ENCODE data around the gene KCNMA1.

The KCNMA1 gene

DNA sequence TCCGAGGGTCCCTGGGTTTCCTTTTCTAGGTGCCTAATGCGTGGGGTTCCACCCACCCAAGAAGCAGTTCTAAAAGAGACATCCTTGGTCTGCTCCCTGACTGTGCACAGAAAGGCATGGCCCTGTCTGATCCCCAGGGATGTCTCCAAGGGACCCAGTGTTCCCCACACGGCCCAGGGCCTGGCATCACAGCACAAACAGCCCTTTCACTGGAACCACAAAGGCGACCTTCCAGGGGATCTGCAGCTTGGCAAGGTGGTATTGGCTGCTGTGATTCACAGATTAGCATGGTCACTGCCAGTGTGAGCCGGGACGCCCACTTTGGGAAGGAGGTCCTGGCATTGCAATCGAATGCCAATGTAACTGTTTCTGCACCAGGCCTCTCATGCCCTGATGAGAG, 6.4 kb downstream of the KCNMA1 start:
- no peak for DNase-seq (ENCODE audit: low read depth)

GRCh38 chr10:77630507-77630848, 7.1 kb downstream of the KCNMA1 start:
- DNase-seq (ENCODE audit: low read depth): no peak

- DNase-seq (ENCODE audit: low read depth): no peak
These were observed 7.7 kb downstream of the KCNMA1 start for GRCh38 chr10:77629775-77630506.

- DNase-seq (ENCODE audit: low read depth): no peak
These were observed 8.5 kb downstream of the KCNMA1 start for GRCh38 chr10:77628906-77629730.

GRCh38 chr10:77626266-77626935, 11.2 kb downstream of the KCNMA1 start:
- no peak for DNase-seq (ENCODE audit: low read depth)

GRCh38 chr10:77625379-77625778, 12.2 kb downstream of the KCNMA1 start:
- DNase-seq (ENCODE audit: low read depth): no peak

DNA sequence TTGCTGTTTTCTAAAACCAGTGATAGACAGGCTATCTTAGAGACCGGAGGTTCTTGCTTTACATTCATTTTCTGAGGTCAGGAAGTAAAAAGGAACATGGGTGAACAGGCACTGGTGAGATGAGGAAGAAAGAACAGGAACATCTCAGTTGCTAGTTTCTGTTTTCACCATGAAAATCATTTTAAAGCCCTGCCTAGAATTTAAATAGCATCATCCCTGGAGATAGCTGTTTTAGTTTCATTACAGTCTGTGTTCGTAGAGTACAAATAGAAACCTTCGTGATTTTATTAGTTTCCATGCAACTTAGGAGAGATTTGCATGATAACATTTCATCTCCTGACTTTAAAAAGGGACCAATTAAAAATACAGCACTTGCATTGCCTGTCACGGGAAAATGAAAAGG, 14.7 kb downstream of the KCNMA1 start:
- DNase-seq (ENCODE audit: low read depth): no peak

DNA sequence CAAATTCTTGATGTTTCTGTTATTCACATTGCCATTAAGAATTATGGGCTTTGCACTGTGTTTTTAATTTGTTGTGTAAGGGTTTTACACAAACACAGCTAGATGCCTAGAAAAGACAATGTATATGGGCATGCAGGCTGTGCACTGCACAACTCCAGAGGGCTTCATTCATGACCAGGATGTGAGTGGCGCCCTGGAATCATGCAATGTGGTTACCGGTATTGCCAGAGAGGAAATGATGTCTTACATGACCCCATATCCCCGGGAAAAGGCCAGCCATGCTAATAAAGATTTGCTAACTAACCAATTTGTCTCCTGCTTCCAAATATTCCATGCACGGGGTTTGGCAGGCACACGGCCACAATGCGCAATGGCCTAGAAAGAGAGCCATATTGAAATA, 16.9 kb downstream of the KCNMA1 start:
- no peak for DNase-seq (ENCODE audit: low read depth)

- DNase-seq (ENCODE audit: low read depth): no peak
These were observed 17.5 kb downstream of the KCNMA1 start for GRCh38 chr10:77619964-77620703.

GRCh38 chr10:77618117-77618516, 19.5 kb downstream of the KCNMA1 start:
- DNase-seq (ENCODE audit: low read depth): no peak

GRCh38 chr10:77616766-77617165, 20.8 kb downstream of the KCNMA1 start:
- DNase-seq (ENCODE audit: low read depth): no peak

DNA sequence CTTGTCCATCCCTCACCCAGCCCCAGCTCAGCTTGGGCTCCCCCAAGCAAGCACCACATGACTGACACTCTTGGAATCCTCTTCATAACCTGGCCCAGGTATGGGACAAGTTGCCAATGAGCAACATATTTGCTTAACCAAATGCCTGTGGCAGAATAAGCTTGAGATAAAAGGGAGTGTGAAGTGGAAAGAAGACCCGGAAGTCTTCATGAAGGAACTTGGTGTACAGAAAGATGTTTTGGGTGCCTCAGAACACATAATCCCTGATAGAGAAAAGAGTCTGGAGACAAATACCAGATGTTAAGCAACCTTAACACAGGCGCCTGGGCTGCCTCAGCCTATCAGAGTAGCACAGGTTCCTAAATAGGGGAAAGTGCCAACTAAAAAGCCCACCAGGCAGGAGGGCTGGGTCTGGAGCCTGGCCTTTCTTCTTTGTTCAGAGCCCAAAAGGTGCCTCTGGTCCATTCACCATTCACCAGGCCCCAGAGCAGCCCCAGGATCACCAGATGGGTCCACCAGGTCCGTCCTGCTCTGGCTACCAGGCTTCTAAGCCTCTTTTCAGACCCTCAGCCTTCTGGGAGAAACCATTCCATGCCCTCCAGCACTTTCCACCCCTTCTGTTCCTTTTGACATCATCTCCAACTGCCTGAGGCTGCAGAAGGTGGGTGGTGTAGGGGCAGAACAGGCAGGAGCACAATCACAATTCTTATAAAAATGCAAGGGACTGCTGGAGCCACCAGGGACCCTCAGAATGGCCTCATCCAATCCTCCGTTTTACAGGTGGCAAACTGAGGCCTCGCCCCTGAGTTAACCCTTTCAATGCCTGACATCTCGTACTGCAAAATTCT, 22.6 kb downstream of the KCNMA1 start:
- DNase-seq (ENCODE audit: low read depth): no peak

GRCh38 chr10:77613476-77614130, 24.0 kb downstream of the KCNMA1 start:
- DNase-seq (ENCODE audit: low read depth): no peak

- no peak for DNase-seq (ENCODE audit: low read depth)
These were observed 25.9 kb downstream of the KCNMA1 start for GRCh38 chr10:77611670-77612069.

DNA sequence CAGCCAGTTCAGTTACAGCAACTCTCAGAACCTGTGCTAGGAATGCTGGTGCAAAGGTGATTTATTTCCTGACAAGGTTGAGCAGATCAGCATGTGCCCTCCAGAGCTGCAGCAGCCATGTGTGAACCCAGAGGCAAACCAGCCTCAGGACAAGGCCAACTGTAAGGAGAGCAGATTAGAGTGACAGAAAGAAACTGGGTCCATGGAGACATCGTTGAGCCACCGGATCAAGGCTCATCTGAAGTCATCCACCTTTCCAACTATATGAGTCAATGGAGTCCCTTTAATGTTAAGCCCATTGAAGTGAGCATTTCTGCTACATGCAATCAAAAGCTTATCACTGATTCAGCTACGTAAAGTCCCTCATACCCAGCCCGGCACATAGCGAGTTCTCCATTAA, 26.4 kb downstream of the KCNMA1 start:
- DNase-seq (ENCODE audit: low read depth): no peak

GRCh38 chr10:77609781-77610272, 27.8 kb downstream of the KCNMA1 start:
- no peak for DNase-seq (ENCODE audit: low read depth)

GRCh38 chr10:77608281-77608680, 29.3 kb downstream of the KCNMA1 start:
- no peak for DNase-seq (ENCODE audit: low read depth)

DNA sequence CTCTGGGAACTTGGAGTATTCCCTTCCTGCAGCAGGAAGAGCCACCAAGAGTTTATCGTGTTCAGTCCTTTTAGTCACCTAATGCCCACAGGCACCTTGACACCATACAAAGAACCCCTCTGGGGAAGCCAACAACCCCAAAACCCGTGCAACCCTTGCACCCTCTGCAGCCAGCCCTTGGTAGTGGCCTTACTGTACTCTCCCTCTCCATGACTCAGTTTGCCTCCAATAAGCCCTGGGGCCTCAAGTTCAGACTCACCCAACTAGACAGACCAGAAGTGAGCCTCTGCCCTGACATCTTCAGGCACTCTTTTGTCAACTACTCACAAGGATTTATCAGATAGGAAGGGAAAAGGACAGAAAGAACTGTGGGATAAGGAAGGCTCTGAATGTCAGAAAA, 30.9 kb downstream of the KCNMA1 start:
- DNase-seq (ENCODE audit: low read depth): no peak

DNA sequence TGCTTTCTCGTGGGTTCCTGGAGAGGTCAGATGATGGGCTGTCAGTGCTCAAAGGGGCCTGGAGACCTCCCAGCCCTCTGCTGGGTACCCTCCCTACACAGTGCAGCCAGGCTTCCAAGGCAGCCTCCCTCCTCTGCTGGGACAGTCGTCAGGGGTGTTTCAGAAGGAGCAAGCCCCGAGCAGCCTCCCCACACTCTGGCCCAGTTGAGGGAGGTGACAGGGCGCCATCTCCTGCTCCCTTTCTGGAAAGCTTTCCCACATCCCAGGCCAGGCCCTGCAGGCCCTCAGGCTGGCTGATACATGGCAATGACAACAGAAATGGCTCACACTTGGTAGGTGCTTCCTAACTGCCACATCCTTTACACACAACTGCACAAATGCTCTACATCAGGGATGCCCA, 32.1 kb downstream of the KCNMA1 start:
- no peak for DNase-seq (ENCODE audit: low read depth)

DNA sequence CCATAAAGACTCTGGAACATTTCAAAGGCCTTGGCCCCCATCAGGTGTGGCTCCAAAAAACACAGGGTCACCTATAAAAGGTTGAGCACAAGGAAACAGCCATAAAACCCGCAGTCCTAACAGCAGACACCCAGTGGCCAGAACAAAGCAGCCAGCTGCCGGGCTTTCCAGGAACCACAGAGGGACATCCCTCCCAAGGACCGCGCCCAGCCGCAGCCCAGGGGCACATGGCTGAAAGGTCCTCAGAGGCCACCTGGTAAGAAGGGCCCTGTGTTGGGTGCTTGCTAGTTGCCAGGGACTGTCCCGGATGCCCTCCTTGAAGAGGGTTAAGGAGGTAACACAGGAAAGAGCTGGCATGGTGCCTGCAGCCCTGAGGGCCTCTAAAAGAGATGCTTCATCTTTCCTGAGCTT, 32.7 kb downstream of the KCNMA1 start:
- no peak for DNase-seq (ENCODE audit: low read depth)

GRCh38 chr10:77604063-77604462, 33.5 kb downstream of the KCNMA1 start:
- DNase-seq (ENCODE audit: low read depth): no peak

All from activated T-helper 1 cell treated with Interleukin-2 at 50 U/mL for 16 hours (primary cell).